HG03135 (cell line): ENCODE measurements around the gene RABAC1.
"Not testable (repeated sequence)": the region's sequence is repeated elsewhere in the genome, so short reads cannot be mapped to it uniquely, and the experiment has no call there.

Experiments used
- ATAC-seq: cut with Tn5 transposase; IDR thresholded peaks from one replicate; pipeline ENCODE4 v1.9.1; 2021; ENCODE audit warnings: mild to moderate bottlenecking, moderate library complexity; ENCODE audit not compliant: unreplicated experiment

Gene RABAC1

DNA sequence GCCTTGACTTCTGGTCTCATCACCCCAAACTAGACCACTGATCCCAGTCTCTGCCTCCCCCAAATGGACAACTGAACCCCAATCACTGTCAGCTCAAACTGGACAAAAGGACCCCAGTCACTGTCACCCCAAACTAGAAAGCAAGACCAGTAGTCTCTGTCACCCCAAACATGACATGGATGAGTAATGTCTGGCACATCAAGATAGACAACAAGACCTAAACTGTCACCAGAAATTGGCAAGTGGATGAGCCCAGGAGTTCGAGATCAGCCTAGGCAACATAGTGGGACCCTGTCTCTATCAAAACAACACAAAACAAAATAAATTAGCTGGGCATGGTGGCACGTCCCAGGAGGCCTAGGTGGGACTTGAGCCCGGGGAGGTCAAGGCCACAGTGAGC is 12.0 kb downstream of the RABAC1 start:
- no peak for ATAC-seq

DNA sequence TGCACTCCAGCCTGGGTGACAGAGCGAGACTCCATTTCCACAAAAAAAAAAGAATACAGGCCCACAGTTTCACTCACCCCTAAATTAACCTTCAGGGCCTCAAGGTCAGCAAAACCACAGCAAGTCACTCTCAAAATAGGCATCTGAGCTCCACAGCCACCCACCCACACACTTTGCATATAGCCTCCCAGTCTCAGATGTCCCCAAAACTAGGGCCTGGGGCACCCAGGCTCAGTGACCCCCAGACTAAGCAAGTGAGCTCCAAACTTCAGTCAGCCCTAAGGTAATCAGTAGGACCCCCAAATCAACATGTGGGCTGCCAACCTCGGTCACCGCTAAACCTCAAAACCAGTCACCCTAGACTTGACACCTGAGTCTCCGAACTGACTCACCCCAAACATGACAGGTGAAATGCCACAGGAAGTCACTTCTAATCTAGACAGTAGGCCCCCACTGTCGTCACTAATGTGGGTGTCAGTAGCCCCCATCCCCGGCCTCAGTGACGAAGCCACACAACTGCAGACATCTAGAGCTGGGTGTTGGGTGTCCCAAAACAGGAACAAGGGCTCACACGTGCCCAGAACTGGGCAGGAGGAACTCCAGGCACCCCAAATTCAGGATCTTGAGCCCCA is 13.9 kb downstream of the RABAC1 start:
- ATAC-seq, result peak; percentile 85

DNA sequence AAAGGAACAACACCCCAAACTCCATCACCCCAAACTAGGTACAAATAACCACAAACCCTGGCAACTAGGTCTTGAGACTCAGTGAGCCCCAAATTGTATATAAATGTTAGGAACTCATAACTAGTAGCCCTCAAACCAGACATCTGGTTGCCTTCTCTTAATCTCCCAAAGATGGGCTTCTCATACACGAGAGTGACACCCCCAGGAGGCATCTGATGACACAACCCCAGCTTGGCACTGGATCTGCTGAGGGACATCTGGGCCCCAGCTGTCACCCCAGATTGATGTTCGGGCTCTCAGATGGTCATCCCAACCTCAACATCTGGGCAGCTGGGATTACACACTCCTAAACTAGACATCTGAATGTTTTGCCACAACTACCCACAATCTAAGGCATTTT is 14.8 kb downstream of the RABAC1 start:
- ATAC-seq, result no peak

DNA sequence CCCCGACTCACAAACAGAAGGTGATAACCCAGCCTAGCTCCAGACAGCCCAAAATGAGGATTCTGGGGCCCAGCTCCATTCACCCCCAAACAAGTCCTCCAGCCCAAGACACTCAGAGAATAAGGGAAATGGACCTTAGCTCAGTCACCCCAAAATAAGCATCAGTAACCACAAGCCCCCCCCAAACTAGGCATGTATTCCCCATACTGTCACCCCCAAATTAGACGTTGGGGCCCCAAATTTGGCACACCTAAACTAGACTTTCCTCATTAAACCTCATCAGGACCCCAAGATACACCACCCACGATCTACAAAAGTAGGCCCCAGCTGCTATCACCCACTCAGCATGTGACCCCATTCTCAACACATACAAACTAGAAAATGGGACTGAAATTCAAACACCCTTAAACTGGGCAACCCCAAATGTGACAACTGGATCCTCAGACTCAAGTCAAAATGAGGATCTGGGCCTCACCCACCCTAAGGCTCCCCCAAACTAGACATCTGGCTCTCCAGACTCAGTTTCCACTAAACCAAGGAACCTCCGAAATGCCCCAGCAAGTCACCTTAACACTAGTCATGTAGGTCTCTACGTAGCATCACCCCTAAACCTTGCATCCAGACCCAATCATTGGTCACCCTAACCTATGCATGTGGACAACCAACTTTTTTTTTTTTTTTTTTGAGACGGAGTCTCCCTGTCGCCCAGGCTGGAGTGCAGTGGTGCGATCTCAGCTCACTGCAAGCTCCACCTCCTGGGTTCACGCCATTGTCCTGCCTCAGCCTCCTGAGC is 17.5 kb downstream of the RABAC1 start:
- no peak for ATAC-seq

DNA sequence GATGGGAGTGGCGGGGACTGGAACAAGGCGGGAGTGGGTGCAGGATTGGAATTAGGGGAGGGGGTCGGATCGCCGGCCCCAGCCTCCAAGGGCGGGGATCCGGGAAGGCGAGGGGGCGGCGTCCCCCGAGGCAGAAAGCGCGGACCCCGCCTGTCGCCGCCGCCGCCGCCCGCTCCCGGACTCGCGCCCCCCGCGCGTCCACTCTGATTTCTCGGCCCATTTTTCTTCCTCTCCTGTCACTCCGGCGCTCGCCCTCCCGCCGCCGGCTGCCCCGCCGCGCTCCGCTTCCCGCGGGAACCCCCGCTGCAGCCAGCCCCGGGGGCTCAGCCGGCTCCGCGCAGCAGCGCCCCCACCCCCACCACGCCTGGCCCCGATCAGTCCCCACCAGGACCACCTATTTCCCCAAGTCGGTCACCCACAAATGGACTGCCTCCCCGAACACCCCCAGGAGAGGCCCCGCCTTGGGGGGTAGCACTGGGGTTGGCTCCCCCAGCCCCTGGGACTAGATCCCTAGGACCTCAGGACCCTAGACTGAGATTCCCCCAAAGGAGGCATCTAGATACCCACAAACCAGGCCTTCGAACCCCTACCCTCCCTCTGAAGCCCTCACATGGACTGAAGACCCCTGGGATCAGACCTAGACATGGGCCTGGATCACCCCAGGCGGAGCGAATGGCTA is 18.3 kb downstream of the RABAC1 start:
- ATAC-seq, result no peak

DNA sequence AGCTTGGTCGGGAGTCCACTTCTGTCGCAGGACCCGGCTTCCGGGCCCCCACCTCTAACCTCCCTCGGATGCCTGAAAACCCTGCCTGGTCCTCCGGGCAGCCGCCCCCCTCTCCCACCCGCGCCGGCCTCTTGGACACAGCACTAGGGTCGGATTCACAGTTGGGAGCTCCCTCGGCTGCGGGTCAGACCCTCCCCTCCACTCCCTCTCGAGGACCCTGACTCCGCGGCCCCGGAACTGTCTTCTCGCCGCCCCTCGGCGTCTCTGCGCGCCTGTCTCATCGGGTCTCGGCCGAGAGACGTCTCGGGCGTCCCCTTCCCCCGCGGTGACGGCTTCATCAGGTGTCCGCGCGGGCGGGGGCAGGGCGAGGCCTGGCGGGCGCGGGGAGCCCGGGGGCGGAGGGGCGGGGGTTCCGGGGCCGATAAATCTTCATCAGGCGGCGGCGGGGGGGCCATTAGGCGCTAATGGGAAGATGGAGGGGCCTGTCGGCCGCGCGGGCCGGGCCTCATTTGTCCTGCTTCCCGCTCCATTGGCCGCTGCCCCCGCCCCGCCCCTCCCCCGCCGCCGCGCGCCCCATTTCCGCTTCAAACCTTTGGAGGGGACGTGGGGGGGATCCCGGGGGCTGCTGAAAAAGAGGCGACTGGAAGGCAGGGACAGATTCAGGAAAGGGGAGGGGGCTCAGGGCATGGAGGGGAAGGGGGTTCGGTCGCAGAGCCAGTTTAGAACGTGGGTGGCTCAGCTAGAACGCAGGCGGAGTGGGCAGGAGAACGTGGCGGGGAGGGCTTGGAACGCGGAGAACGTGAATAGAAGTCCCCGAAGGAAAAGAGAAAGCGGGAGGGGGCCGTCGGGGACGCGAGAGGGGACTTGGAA is 19.0 kb downstream of the RABAC1 start:
- ATAC-seq, result no peak

DNA sequence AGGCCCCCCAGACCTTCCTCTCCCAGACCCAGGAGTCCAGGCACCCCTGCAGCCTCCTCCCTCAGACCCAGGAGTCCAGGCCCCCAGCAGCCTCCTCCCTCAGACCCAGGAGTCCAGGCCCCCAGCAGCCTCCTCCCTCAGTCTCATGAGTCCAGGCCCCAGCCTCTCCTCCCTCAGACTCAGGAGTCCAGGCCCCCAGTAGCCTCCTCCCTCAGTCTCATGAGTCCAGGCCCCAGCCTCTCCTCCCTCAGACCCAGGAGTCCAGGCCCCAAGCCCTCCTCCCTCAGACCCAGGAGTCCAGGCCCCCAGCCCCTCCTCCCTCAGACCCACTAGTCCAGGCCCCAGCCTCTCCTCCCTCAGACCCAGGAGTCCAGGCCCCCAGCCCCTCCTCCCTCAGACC is 19.9 kb downstream of the RABAC1 start:
- ATAC-seq, result not testable (repeated sequence)

DNA sequence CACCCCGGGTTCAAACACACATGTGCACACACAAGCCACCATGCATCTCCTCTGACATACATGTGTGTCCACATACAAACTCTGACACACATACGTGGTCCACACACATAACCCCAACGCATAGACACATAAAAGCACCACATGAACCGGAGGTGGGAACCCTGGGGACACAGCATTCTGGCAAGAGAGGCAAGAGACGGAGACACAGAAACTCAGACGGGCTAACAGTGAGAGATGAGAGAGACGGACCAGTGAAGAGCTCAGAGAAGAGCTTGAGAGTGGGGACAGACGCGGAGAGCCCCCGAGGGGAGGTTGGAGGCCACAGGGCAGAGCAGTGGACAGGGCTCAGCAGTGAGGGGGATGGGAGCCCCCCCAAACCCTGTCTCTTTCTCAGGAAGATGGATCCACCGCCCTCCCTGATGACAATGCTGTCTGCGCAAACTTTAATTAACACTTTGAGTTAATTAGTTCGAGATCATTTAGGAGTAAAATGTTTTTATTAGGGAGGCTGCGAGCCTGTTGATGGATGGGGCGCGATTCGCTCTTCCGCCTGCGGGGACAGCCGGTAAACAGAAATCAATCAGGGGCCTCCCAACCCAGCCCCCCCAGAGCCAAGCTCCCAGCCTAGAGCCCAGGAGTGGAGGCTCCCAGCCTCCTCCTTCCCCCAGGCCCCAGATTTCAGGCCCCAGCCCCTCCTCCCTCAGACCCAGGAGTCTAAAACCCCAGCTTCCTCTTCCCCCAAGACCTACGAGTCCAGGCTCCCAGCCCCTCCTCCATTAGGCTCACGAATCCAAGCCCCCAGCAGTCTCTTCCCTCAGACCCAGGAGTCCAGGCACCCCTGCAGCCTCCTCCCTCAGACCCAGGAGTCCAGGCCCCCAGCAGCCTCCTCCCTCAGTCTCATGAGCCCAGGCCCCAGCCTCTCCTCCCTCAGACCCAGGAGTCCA is 21.3 kb downstream of the RABAC1 start:
- no peak for ATAC-seq

DNA sequence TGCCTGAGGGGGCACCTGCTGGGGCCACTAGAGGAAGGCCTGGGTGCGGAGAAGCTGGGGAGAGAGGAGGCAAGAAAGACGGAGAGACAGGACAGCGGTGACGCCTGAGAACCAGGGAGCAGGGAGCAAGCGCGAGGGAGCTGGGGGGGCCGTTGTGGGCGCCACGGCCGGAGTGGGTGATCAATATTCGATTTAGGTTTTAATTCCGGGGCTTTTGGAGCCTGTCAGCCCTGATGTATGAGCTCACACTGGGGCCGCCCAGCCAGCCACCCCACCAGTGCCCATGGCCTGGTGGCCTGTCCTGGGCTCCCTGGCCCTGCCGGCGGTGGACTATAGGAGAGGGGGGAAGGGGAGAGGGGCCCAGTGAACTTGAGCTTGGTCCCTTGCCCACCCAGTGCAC is 22.2 kb downstream of the RABAC1 start:
- ATAC-seq, result no peak

DNA sequence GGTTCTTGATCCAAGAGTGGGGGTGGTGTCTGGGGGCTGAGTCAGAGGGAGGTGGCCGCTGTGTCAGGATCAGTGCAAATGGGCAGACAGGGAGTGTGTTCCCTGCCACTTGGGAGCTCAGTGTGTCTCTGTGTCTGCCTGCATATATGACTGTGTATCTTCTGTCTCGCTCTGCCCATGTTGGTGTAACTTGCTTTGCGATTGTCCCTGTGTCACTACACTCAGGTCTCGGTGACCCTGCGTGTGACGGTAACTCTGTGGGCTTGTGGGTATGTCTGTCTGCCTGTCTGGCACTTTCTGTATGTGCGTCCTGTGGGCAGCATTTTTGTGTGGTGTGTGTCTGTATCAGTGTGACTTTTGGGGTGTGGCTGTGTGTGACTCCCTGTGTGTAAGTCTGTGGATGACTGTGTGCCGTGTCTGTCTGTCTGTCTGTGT is 22.7 kb downstream of the RABAC1 start:
- ATAC-seq, result no peak

DNA sequence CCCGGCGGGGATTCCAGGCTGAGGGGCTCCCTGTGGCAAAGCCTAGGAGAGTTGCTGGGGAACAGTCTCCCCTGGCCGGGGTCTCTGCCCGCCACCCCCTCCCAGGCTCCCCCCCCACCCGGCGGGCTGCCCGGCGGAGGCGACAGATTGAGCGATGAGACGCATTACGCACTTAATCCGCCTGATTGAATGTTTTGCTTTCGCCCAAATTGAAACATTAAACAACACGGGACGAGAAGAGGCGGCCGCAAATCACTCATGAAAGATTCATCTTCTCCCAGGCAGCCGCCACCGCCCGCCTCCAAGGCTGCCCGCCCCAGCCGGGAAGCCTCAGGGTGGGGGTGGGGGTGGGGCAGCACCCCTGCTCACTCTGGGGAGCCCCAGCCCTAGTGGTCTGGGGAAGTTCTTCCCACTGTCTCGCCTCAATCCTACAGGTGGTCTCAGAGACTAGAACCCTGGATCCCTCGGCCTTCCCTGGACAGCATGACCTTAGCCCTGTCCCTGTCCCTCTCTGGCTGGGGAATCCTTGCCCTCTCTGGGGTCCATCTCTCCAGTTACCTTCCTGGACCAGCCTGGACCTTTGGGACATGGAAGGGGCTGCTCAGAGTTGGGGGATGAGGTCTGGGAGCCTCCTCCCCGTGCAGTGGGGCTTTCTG is 23.2 kb downstream of the RABAC1 start:
- no peak for ATAC-seq

DNA sequence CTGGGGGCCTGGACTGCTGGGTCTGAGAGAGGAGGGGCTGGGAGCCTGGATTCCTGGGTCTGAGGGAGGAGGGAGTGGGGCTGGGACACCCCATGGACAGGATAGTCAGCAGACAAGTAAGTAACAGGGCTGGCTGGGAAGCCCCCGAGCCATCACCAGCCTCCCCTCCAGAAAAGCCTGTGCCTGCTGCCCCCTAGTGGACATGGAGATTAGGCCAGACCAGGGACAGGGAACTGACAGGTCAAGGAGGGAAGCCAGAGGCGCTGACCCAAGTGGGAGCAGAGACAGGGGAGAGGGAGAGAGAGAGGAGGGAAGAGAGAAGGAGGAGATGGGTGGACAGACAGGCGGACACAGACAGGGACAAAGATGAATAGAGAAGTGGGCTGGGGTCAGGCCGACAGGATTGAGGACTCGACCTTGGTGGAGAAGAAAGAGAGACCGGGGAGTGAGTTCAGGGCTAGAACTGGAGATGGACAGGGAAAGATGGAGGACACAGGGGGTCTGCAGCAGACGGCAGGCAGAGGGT is 24.2 kb downstream of the RABAC1 start:
- ATAC-seq, result no peak

DNA sequence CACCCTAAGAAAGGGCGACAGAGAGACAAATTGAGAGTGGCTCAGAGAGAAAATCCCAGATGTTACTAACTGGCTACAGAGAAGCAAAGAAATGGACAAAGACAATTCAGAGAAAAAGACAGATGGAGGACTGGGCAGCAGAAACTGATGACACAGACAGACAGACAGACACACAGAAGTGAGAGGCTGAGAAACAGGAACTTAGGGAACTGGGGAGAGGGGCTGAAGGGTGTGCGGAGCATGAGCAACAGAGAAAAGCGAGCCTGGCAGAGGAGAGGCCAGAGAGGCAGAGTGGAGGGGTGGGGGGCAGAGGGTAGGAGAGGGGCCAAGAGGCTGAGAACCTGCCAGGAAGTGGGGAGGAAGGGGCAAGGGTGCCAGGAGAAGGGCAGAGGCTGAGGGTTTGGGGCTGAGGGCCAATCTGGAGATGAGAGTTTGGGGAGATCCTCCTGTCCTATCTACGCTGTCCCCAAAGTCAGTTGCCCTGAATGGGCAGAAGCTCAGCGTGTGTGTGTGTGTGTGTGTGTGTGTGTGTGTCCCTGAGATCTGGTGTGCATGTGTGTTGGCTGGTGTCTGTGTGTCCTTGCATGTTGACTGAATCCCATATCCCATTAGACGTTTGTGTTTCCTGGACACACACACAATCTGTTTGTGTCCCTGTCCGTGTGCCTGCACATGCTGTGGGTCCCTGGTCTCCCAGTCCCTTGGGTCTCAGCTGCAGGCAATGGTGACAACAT is 25.3 kb downstream of the RABAC1 start:
- no peak for ATAC-seq

DNA sequence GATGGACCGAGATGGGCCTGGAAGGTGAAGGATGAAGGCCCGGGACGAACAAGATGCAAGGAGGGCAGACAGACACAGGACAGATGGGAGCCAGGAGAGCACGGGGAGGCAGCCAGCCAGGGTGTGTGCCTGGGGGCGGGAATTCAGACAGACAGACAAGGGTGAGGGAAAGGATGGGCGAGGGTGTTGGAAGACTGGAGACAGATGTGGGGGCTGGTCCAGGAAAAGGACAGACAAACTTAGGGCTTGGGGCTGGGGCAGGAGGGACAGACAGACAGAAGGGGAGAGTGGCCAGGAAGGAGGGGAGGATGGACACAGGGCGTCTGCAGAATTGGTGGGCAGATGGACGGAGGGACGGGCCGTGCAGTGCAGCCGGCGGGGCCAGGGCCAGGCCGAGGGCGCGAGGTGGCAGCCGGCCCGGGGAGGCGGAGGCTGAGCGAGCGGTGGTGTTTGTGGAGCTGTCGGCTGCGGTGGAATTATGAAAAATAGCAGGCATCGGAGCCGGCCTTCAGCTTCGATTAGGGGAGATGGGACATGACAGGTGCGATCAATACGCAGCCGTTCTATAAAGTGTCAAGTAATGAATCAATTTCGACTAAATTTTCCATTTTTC is 26.3 kb downstream of the RABAC1 start:
- no peak for ATAC-seq

DNA sequence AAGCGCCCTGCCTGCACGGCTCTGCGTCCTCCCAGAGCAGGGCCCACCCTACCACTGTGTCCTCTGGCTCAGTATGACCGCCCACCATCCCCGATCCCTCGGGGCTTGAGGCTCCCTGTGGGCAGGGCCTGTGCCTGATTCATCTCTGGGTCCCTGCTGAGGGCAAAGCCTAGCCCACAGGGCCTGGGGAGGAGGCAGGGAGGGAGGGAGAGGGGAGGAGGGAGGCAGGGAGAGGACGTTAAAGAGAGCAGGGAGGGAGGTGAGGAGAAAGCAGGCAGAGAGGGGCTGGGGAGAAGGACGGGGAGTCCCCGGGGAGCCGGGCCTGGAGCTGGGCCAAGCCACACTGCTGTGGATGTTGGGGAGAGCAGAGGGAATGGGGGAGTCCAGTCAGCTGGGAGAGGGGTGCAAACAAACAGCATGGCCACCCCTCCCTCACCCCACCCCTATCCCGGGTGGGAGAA is 26.8 kb downstream of the RABAC1 start:
- no peak for ATAC-seq

DNA sequence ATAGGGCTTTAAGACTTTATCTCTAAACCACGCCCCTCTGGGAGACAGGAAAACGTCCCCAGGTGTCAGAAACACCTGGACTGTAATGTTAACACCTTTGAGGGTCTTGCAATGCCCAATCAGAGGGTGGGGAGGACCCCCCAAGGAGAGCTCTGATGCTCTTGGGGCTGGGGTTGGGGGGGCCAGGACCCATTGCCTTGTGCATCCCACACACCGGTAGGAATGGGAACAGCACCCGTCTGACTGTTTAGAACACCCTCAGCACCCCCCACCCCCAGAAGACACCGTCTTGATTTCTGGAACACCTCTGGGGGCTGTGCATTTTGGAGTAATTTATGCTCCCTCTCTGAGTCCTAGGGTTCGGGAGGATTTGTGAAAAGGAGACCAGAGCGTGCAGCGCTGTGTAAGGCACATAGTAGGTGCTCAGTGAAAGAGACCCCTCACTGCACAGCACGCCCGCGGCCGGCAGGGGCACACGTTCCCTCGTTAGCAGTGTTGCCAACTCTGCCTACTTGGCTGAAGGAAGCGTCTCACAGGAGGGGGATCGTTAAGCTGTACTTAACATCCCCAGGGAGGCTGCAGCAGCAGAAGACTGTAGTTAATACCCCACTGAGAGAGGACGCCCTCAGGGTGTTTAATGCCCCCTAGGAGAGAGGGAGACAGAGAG is 28.1 kb downstream of the RABAC1 start:
- no peak for ATAC-seq

DNA sequence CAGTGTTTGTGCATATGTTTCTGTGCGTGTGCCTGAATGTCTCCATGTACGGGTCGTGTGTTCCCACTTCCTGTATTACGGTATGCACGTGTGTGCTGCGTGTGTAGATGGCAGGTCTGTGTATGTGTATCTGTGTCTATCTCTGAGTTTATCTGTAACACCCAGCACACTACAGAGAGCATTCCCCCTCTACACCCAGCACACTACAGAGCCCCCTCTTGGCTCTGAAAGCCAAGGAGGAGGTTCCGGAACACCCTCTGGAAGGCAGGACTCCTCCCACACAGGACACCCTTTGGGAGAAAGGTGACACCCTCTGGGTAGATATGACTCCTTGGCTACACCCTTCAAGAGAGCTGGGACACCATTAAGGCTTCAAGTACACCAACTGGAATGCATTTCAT is 28.8 kb downstream of the RABAC1 start:
- no peak for ATAC-seq
